PC-3 (cell line): ENCODE results near the gene ANGPTL7.

ENCODE experiments used
- CTCF ChIP-seq: fragments of 300-600 bp; sonication (generic); conservative IDR thresholded peaks from 2 replicates; pipeline ENCODE4 v1.5.1; 2017; ENCODE audit warnings: antibody characterized with exemption, low read depth, mild to moderate bottlenecking, low read length
- EZH2 ChIP-seq: fragments of 300-600 bp; sonication (generic); IDR thresholded peaks from one replicate; pipeline ENCODE4 v1.6.1; 2017; ENCODE audit warnings: antibody characterized with exemption, mild to moderate bottlenecking, low read length; ENCODE audit not compliant: unreplicated experiment
- EZH2phosphoT487 ChIP-seq: fragments of 300-600 bp; sonication (generic); IDR thresholded peaks from 2 replicates; pipeline ENCODE4 v1.6.1; 2018; ENCODE audit warnings: mild to moderate bottlenecking, antibody characterized with exemption, low read length, borderline replicate concordance

- TF ChIP-seq CTCF (no peak), EZH2 (no peak), EZH2phosphoT487 (no peak)
These were observed 4.2 kb downstream of the ANGPTL7 start for GRCh38 chr1:11193376-11193775.
